Measurements from ENCODE around the gene MACROD2.
"Not testable (repeated sequence)": the region's sequence is repeated elsewhere in the genome, so short reads cannot be mapped to it uniquely, and the experiment has no call there.

Gene MACROD2

GRCh38 chr20:15336536-15336935, 1341.2 kb downstream of the MACROD2 start:
- no peak for DNase-seq

- no peak for DNase-seq
Observed at GRCh38 chr20:15339264-15339663, 1343.9 kb downstream of the MACROD2 start.

- no peak for DNase-seq
Observed at GRCh38 chr20:15342991-15343523, 1347.7 kb downstream of the MACROD2 start.

- DNase-seq: no peak
Observed at GRCh38 chr20:15345287-15345686, 1350.0 kb downstream of the MACROD2 start.

GRCh38 chr20:15346657-15347280, 1351.5 kb downstream of the MACROD2 start:
- no peak for DNase-seq

GRCh38 chr20:15359056-15359455, 1363.7 kb downstream of the MACROD2 start:
- no peak for DNase-seq

GRCh38 chr20:15362849-15363248, 1367.5 kb downstream of the MACROD2 start:
- DNase-seq: no peak

GRCh38 chr20:15364781-15365180, 1369.5 kb downstream of the MACROD2 start:
- DNase-seq: no peak

GRCh38 chr20:15370370-15370769, 1375.1 kb downstream of the MACROD2 start:
- no peak for DNase-seq

GRCh38 chr20:15374682-15375081, 1379.4 kb downstream of the MACROD2 start:
- DNase-seq: no peak

GRCh38 chr20:15375836-15376235, 1380.5 kb downstream of the MACROD2 start:
- no peak for DNase-seq

GRCh38 chr20:15377603-15378002, 1382.3 kb downstream of the MACROD2 start:
- DNase-seq: not testable (repeated sequence)

- DNase-seq: no peak
Observed at GRCh38 chr20:15378151-15378550, 1382.8 kb downstream of the MACROD2 start.

GRCh38 chr20:15379681-15380296, 1384.5 kb downstream of the MACROD2 start:
- no peak for DNase-seq

- DNase-seq: no peak
Observed at GRCh38 chr20:15380770-15381169, 1385.5 kb downstream of the MACROD2 start.

- DNase-seq: no peak
Observed at GRCh38 chr20:15387228-15387627, 1391.9 kb downstream of the MACROD2 start.

GRCh38 chr20:15395457-15395856, 1400.1 kb downstream of the MACROD2 start:
- DNase-seq: no peak

GRCh38 chr20:15396026-15396425, 1400.7 kb downstream of the MACROD2 start:
- no peak for DNase-seq

- DNase-seq: no peak
Observed at GRCh38 chr20:15396900-15397299, 1401.6 kb downstream of the MACROD2 start.

GRCh38 chr20:15399781-15400180, 1404.5 kb downstream of the MACROD2 start:
- DNase-seq: no peak

- DNase-seq: no peak
Observed at GRCh38 chr20:15406072-15406471, 1410.8 kb downstream of the MACROD2 start.

- no peak for DNase-seq
Observed at GRCh38 chr20:15411781-15412180, 1416.5 kb downstream of the MACROD2 start.

GRCh38 chr20:15415908-15416307, 1420.6 kb downstream of the MACROD2 start:
- DNase-seq: no peak

GRCh38 chr20:15419856-15420255, 1424.5 kb downstream of the MACROD2 start:
- no peak for DNase-seq

- no peak for DNase-seq
Observed at GRCh38 chr20:15422966-15423365, 1427.7 kb downstream of the MACROD2 start.
